Spleen (tissue), 13 donors: ENCODE data around the gene TVP23B. TPM values are rescaled to one million over a fixed set of nuclear protein-coding genes. Genes with fewer than 3 reads are reported as not detected.
"Not testable (repeated sequence)": the region's sequence is repeated elsewhere in the genome, so short reads cannot be mapped to it uniquely, and the experiment has no call there.

ENCODE experiments used
- DNase-seq: peaks from one replicate; pipeline ENCODE4 v3.0.0-alpha.2; 2020
- H3K27ac ChIP-seq, 8 donors: fragments of 200-600 bp; sonication (generic) in 7 of 8; 1 replicate in 4 of 8; 2 replicates in 4 of 8; pipeline versions ENCODE4 v1.5.0 to v1.8.0; 2016 to 2021; ENCODE audit warnings: inconsistent platforms in 4 of 8, mild to moderate bottlenecking in 4 of 8, moderate library complexity in 1 of 8
- H3K27me3 ChIP-seq, 7 donors: fragments of 200-600 bp; sonication (generic) in 6 of 7; replicated peaks in 1 of 7; 1 replicate in 4 of 7; 2 replicates in 3 of 7; pipeline versions ENCODE4 v1.5.0 to v1.8.0; 2016 to 2021; ENCODE audit warnings: inconsistent platforms in 3 of 7, mild to moderate bottlenecking in 1 of 7
- H3K36me3 ChIP-seq, 6 donors: fragments of 200-600 bp; sonication (generic) in 5 of 6; 1 replicate in 4 of 6; 2 replicates in 2 of 6; pipeline versions ENCODE4 v1.5.0 to v1.8.0; 2016 to 2021; ENCODE audit warnings: inconsistent platforms in 2 of 6
- H3K4me1 ChIP-seq, 6 donors: fragments of 200-600 bp; sonication (generic) in 5 of 6; 1 replicate in 3 of 6; 2 replicates in 3 of 6; pipeline versions ENCODE4 v1.5.0 to v1.8.0; 2016 to 2021; ENCODE audit warnings: inconsistent platforms in 3 of 6
- H3K4me3 ChIP-seq, 8 donors: fragments of 200-600 bp; sonication (generic) in 7 of 8; 1 replicate in 4 of 8; 2 replicates in 4 of 8; pipeline versions ENCODE4 v1.5.0 to v1.8.0; 2016 to 2021; ENCODE audit warnings: inconsistent platforms in 4 of 8, mild to moderate bottlenecking in 4 of 8, moderate library complexity in 2 of 8
- H3K9me3 ChIP-seq, 8 donors: fragments of 200-600 bp; sonication (generic) in 7 of 8; 1 replicate in 4 of 8; 2 replicates in 4 of 8; pipeline versions ENCODE4 v1.5.0 to v1.8.0; 2016 to 2021; ENCODE audit warnings: inconsistent platforms in 4 of 8
- CTCF ChIP-seq, 11 experiments: fragments of 200-600 bp in 7 of 11; fragments of 450-650 bp in 4 of 11; sonication (generic) in 4 of 11; IDR thresholded peaks in 8 of 11; conservative IDR thresholded peaks in 3 of 11; 1 replicate in 7 of 11; 2 replicates in 4 of 11; pipeline versions ENCODE4 v1.4.0 to v1.8.0; 2016 to 2021; ENCODE audit warnings: antibody characterized with exemption in 11 of 11, inconsistent platforms in 4 of 11, mild to moderate bottlenecking in 1 of 11
- POLR2A ChIP-seq, 3 donors: fragments of 450-650 bp; IDR thresholded peaks; one replicate each; pipeline ENCODE4 v1.5.1; 2017; ENCODE audit warnings: antibody characterized with exemption in 3 of 3, mild to moderate bottlenecking in 1 of 3
- POLR2AphosphoS5 ChIP-seq, 3 donors: sonication (generic); formaldehyde crosslinking; IDR thresholded peaks; one replicate each; pipeline ENCODE4 v1.5.1; 2017; ENCODE audit warnings: antibody characterized with exemption in 3 of 3
- WGBS, 5 donors: extraction: QIAGEN DNeasy Blood & Tissue Kit in 3 of 5; methylation state at CpG; one replicate each; pipeline versions ENCODE4 v1.1.5 to v1.1.7; 2013 to 2018; 5-methylcytosine and 5-hydroxymethylcytosine counted together
- intact Hi-C: fragments of 100-400 bp; cut with DNase I; formaldehyde crosslinking; loops from one replicate; pipeline ENCODE4 v1.15.0; 2023; ENCODE audit warnings: low total_unique reads
- long read RNA-seq, 2 donors: transcript quantifications; one replicate each; lab custom pipeline, GENCODE V29; 2026
- polyA plus RNA-seq, 3 donors: library from polyadenylated mRNA; stranded (reverse); fragments of 200-250 nt; gene quantifications; one replicate each; pipeline ENCODE4 v1.2.1, GENCODE V29; 2013
- total RNA-seq, 7 donors: library from RNA; depleted of rRNA in 3 of 7; stranded (reverse); fragments of >200 nt in 3 of 7; fragmentation: NEBNext Ultra II Directional in 4 of 7; extraction: Animal tissue kit (Norgen Biotek cat#: 25700) in 4 of 7; gene quantifications; one replicate each; pipeline versions ENCODE4 v1.1.0 to v1.2.1, GENCODE V29; 2016 to 2021
- donor health status: healthy with polysubstance abuse.
- donor health status: DM: no; HTN: no; CAD: no; lungs with moderate emphysema.
- donor health status: DM: no; HTN: no; CAD: no.
- donor health status: Bipolar disorder and iron deficiency.
- donor health status: healthy.
- donor health status: DM: no; HTN: no; CAD: no.
- donor health status: DM: yes; HTN: yes; CAD: no.

The TVP23B gene
- 10 to 100 TPM; 25.2 to 40.5 (median 33.1) TPM for total RNA-seq
- polyA plus RNA-seq, result 10 to 100 TPM; 16.3 to 17.9 (median 17.2) TPM
- long read RNA-seq, donor 1, transcript TVP23B-201 (7 exons, 2,064 nt), result major isoform, 6 of 7 reads
- long read RNA-seq, donor 1, partial matches to known transcripts, result 0 of 7 reads
- long read RNA-seq, donor 1, other reads (novel, unspliced or antisense), result 0 of 7 reads
- long read RNA-seq, donor 2, transcript TVP23B-201 (7 exons, 2,064 nt), result major isoform, 7 of 8 reads
- long read RNA-seq, donor 2, partial matches to known transcripts, result 0 of 8 reads
- long read RNA-seq, donor 2, other reads (novel, unspliced or antisense), result 0 of 8 reads

- whole genome bisulfite sequencing, 5 donors, result 0 to 1% (median 0%) methylated on average over 2 to 53 of the region's 56 CpGs
- H3K9me3 ChIP-seq, H3K36me3 ChIP-seq, H3K27me3 ChIP-seq, intact Hi-C loops: not testable (repeated sequence)
- Histone ChIP-seq H3K4me1 (peaks cover 0 to 35% (median 13%) of the 10 kb centered on the region in 6 donors), H3K4me3 (peak within 1 kb of the TSS; percentile 34 to 76 (median 48)), H3K27ac (peak within 1 kb of the TSS; percentile 63 to 91 (median 86))
- peak in 2 of 3 donors; percentile 55 to 59 for TF ChIP-seq POLR2A (IDR thresholded peaks at IDR 0.05)
- peak; percentile 94 to 96 (median 94) for TF ChIP-seq POLR2AphosphoS5 (IDR thresholded peaks at IDR 0.05)
- TF ChIP-seq CTCF (IDR thresholded peaks at IDR 0.05 in 8 of 11, conservative IDR thresholded peaks at IDR 0.05 in 3 of 11), result peak in 2 of 11 experiments; percentile 10 to 19
- peak; percentile 99 for DNase-seq
Observed at GRCh38 chr17:18780991-18781718, at the start of gene TVP23B. TVP23B (plus strand) TSS chr17:18781183; CDS start chr17:18781294, 111 bp downstream.

- H3K36me3 ChIP-seq, DNase-seq, H3K27ac ChIP-seq, intact Hi-C loops, H3K4me1 ChIP-seq, H3K4me3 ChIP-seq, H3K27me3 ChIP-seq, H3K9me3 ChIP-seq: not testable (repeated sequence)
- WGBS, 5 donors, result 63 to 84% (median 78%) methylated on average over 1 of the region's 1 CpG
Observed at GRCh38 chr17:18732438-18732837, 48.5 kb upstream of the TVP23B start.

- 61 to 73% (median 64%) methylated on average over 4 of the region's 4 CpGs for WGBS, 5 donors
- intact Hi-C loops, H3K27me3 ChIP-seq, H3K4me3 ChIP-seq, DNase-seq, H3K4me1 ChIP-seq, H3K9me3 ChIP-seq, H3K36me3 ChIP-seq: not testable (repeated sequence)
- peak overlapping the region in 2 of 8 donors; percentile 28 to 36 for H3K27ac ChIP-seq
- peak in 1 of 3 donors; percentile 62 for TF ChIP-seq POLR2AphosphoS5 (IDR thresholded peaks at IDR 0.05)
Observed at GRCh38 chr17:18733350-18733749, 47.6 kb upstream of the TVP23B start.

GRCh38 chr17:18739616-18740391 is 41.2 kb upstream of the TVP23B start:
- H3K36me3 ChIP-seq, intact Hi-C loops, H3K9me3 ChIP-seq, H3K4me1 ChIP-seq, H3K4me3 ChIP-seq, H3K27me3 ChIP-seq, H3K27ac ChIP-seq, DNase-seq: not testable (repeated sequence)
- 86 to 93% (median 91%) methylated on average over 7 of the region's 7 CpGs for WGBS, 5 donors

GRCh38 chr17:18741228-18741627 is 39.8 kb upstream of the TVP23B start:
- WGBS, 5 donors, result 89 to 100% (median 93%) methylated on average over 2 to 5 of the region's 6 CpGs

GRCh38 chr17:18743699-18744421 is 37.1 kb upstream of the TVP23B start, which contains the start of gene FBXW10:
FBXW10 (plus strand) TSS chr17:18744054; CDS start chr17:18744245, 191 bp downstream.
- H3K36me3 ChIP-seq, H3K27ac ChIP-seq, H3K4me1 ChIP-seq, DNase-seq, H3K9me3 ChIP-seq, intact Hi-C loops, H3K27me3 ChIP-seq, H3K4me3 ChIP-seq: not testable (repeated sequence)
- WGBS, 5 donors, result 41 to 84% (median 65%) methylated on average over 8 to 9 of the region's 10 CpGs

More at GRCh38 chr17:18741228-18741627, 39.8 kb upstream of the TVP23B start:
- H3K27ac ChIP-seq, H3K4me3 ChIP-seq, H3K27me3 ChIP-seq, H3K4me1 ChIP-seq, intact Hi-C loops, H3K9me3 ChIP-seq, H3K36me3 ChIP-seq, DNase-seq: not testable (repeated sequence)

- intact Hi-C loops, DNase-seq, H3K4me1 ChIP-seq, H3K36me3 ChIP-seq, H3K27ac ChIP-seq, H3K4me3 ChIP-seq, H3K27me3 ChIP-seq, H3K9me3 ChIP-seq: not testable (repeated sequence)
- WGBS, 5 donors, result 18 to 61% (median 39%) methylated on average over 3 to 4 of the region's 4 CpGs
Observed at GRCh38 chr17:18744726-18745125, 36.3 kb upstream of the TVP23B start.

GRCh38 chr17:18746551-18746950 is 34.4 kb upstream of the TVP23B start:
- WGBS, 5 donors, result 68 to 82% (median 77%) methylated on average over 3 of the region's 3 CpGs
- H3K9me3 ChIP-seq, H3K4me1 ChIP-seq, H3K27ac ChIP-seq, H3K27me3 ChIP-seq, intact Hi-C loops, H3K4me3 ChIP-seq, H3K36me3 ChIP-seq, DNase-seq: not testable (repeated sequence)

- H3K27ac ChIP-seq, intact Hi-C loops, H3K27me3 ChIP-seq, H3K9me3 ChIP-seq, H3K36me3 ChIP-seq, H3K4me3 ChIP-seq, H3K4me1 ChIP-seq, DNase-seq: not testable (repeated sequence)
- WGBS, 5 donors, result 65 to 82% (median 80%) methylated on average over 5 to 6 of the region's 6 CpGs
Observed at GRCh38 chr17:18747501-18747900, 33.5 kb upstream of the TVP23B start.
